Measurements from ENCODE around the gene ARHGAP44.

The ARHGAP44 gene

GRCh38 chr17:13027246-13027645 is 237.9 kb downstream of the ARHGAP44 start:
- ATAC-seq (ENCODE audit: insufficient read depth, low read depth), result no peak
- no peaks in the 10 kb centered on the region for H3K27me3 ChIP-seq (ENCODE audit: insufficient read depth, low read length, poor library complexity)
- H3K9ac ChIP-seq (ENCODE audit: low read depth, low read length), result no peak overlapping the region
- H3K4me2 ChIP-seq (ENCODE audit: insufficient read depth, low read length), result no peak overlapping the region
- H4K20me1 ChIP-seq (ENCODE audit: insufficient read depth, low read length), result no peaks in the 10 kb centered on the region
- no peak overlapping the region for H3K27ac ChIP-seq (ENCODE audit: low read length)
- H3K9me3 ChIP-seq (ENCODE audit: insufficient read depth, low read length, severe bottlenecking), result no peaks in the 10 kb centered on the region
- no peak overlapping the region for H2AFZ ChIP-seq (ENCODE audit: low read depth, low read length)
- no peaks in the 10 kb centered on the region for H3K36me3 ChIP-seq (ENCODE audit: insufficient read depth, low read length)
- no peak for DNase-seq
- H3K79me2 ChIP-seq (ENCODE audit: insufficient read depth, low read length), result no peaks in the 10 kb centered on the region
- H3K4me1 ChIP-seq (ENCODE audit: insufficient read depth, low read length), result peaks cover 9% of the 10 kb centered on the region
- H3K4me3 ChIP-seq (ENCODE audit: low read depth in 1 of 2, low read length in 2 of 2), result no peak overlapping the region
- TF ChIP-seq EZH2 (IDR thresholded peaks at IDR 0.05; ENCODE audit: borderline replicate concordance, low read depth, low read length, severe bottlenecking) (no peak), CTCF (IDR thresholded peaks at IDR 0.05; ENCODE audit: borderline replicate concordance, extremely low read depth, low read length, poor library complexity, severe bottlenecking) (no peak)

- Histone ChIP-seq H3K79me2 (ENCODE audit: insufficient read depth, low read length) (no peaks in the 10 kb centered on the region), H2AFZ (ENCODE audit: low read depth, low read length) (no peak overlapping the region)
Measured at GRCh38 chr17:13029340-13029739, 240.0 kb downstream of the ARHGAP44 start.

GRCh38 chr17:13030056-13030455 is 240.8 kb downstream of the ARHGAP44 start:
- TF ChIP-seq CTCF (IDR thresholded peaks at IDR 0.05; ENCODE audit: borderline replicate concordance, extremely low read depth, low read length, poor library complexity, severe bottlenecking) (no peak), EZH2 (IDR thresholded peaks at IDR 0.05; ENCODE audit: borderline replicate concordance, low read depth, low read length, severe bottlenecking) (no peak)
- Histone ChIP-seq H3K36me3 (ENCODE audit: insufficient read depth, low read length) (no peaks in the 10 kb centered on the region), H3K27me3 (ENCODE audit: insufficient read depth, low read length, poor library complexity) (no peaks in the 10 kb centered on the region), H3K27ac (ENCODE audit: low read length) (no peak overlapping the region), H3K9ac (ENCODE audit: low read depth, low read length) (no peak overlapping the region), H4K20me1 (ENCODE audit: insufficient read depth, low read length) (no peaks in the 10 kb centered on the region), H3K4me1 (ENCODE audit: insufficient read depth, low read length) (no peaks in the 10 kb centered on the region), H3K4me2 (ENCODE audit: insufficient read depth, low read length) (no peak overlapping the region), H3K4me3 (ENCODE audit: low read depth in 1 of 2, low read length in 2 of 2) (no peak overlapping the region), H2AFZ (ENCODE audit: low read depth, low read length) (no peak overlapping the region), H3K79me2 (ENCODE audit: insufficient read depth, low read length) (no peaks in the 10 kb centered on the region), H3K9me3 (ENCODE audit: insufficient read depth, low read length, severe bottlenecking) (no peaks in the 10 kb centered on the region)
- DNase-seq (no peak), ATAC-seq (ENCODE audit: insufficient read depth, low read depth) (no peak)

More at GRCh38 chr17:13029340-13029739, 240.0 kb downstream of the ARHGAP44 start:
- TF ChIP-seq CTCF (IDR thresholded peaks at IDR 0.05; ENCODE audit: borderline replicate concordance, extremely low read depth, low read length, poor library complexity, severe bottlenecking) (no peak), EZH2 (IDR thresholded peaks at IDR 0.05; ENCODE audit: borderline replicate concordance, low read depth, low read length, severe bottlenecking) (no peak)
- no peaks in the 10 kb centered on the region for H4K20me1 ChIP-seq (ENCODE audit: insufficient read depth, low read length)
- DNase-seq (no peak), ATAC-seq (ENCODE audit: insufficient read depth, low read depth) (no peak)
- H3K9ac ChIP-seq (ENCODE audit: low read depth, low read length), result no peak overlapping the region
- peaks cover 7% of the 10 kb centered on the region for H3K4me1 ChIP-seq (ENCODE audit: insufficient read depth, low read length)
- H3K4me3 ChIP-seq (ENCODE audit: low read depth in 1 of 2, low read length in 2 of 2), result no peak overlapping the region
- H3K4me2 ChIP-seq (ENCODE audit: insufficient read depth, low read length), result no peak overlapping the region
- no peaks in the 10 kb centered on the region for H3K9me3 ChIP-seq (ENCODE audit: insufficient read depth, low read length, severe bottlenecking)
- H3K27me3 ChIP-seq (ENCODE audit: insufficient read depth, low read length, poor library complexity), result no peaks in the 10 kb centered on the region
- H3K36me3 ChIP-seq (ENCODE audit: insufficient read depth, low read length), result no peaks in the 10 kb centered on the region
- no peak overlapping the region for H3K27ac ChIP-seq (ENCODE audit: low read length)
